Peyer's patch (tissue), 4 donors: ENCODE data around the gene AMDHD1.

ENCODE experiments used
- CTCF ChIP-seq, 6 experiments: fragments of 450-650 bp in 4 of 6; fragments of 200-600 bp in 2 of 6; sonication (generic) in 1 of 6; IDR thresholded peaks; one replicate each; pipeline ENCODE4 v1.5.1; 2017 to 2019; ENCODE audit warnings: antibody characterized with exemption in 6 of 6, mild to moderate bottlenecking in 3 of 6, moderate library complexity in 1 of 6
- POLR2A ChIP-seq, 2 donors: fragments of 450-650 bp; IDR thresholded peaks; one replicate each; pipeline ENCODE4 v1.5.1; 2017; ENCODE audit warnings: antibody characterized with exemption in 2 of 2, mild to moderate bottlenecking in 2 of 2, moderate library complexity in 2 of 2

- no peak for TF ChIP-seq CTCF (IDR thresholded peaks at IDR 0.05)
- TF ChIP-seq POLR2A (IDR thresholded peaks at IDR 0.05) = no peak
Observed at GRCh38 chr12:95908573-95908972, 34.6 kb upstream of the AMDHD1 start.
